ENCODE data around the gene TBL1XR1.

DNA sequence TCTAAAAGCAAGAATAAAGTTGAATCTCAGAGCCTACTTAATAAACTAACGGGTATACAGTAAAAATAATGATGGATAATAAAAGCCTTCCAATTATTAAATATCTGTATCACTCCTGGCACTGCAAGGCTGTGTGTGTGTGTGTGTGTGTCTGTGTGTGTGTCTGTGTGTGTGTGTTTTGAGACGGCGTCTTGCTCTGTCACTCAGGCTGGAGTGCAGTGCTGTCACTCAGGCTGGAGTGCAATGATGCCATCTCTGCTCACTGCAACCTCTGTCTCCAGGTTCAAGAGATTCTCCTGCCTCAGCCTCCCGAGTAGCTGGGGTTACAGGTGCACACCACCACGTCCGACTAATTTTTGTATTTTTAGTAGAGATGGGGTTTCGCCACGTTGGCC is 62.5 kb downstream of the TBL1XR1 start:
- TF ChIP-seq, protein P1, sequence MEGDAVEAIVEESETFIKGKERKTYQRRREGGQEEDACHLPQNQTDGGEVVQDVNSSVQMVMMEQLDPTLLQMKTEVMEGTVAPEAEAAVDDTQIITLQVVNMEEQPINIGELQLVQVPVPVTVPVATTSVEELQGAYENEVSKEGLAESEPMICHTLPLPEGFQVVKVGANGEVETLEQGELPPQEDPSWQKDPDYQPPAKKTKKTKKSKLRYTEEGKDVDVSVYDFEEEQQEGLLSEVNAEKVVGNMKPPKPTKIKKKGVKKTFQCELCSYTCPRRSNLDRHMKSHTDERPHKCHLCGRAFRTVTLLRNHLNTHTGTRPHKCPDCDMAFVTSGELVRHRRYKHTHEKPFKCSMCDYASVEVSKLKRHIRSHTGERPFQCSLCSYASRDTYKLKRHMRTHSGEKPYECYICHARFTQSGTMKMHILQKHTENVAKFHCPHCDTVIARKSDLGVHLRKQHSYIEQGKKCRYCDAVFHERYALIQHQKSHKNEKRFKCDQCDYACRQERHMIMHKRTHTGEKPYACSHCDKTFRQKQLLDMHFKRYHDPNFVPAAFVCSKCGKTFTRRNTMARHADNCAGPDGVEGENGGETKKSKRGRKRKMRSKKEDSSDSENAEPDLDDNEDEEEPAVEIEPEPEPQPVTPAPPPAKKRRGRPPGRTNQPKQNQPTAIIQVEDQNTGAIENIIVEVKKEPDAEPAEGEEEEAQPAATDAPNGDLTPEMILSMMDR (IDR thresholded peaks at IDR 0.05): no peak
- no peak for TF ChIP-seq POLR2A (IDR thresholded peaks at IDR 0.05)
